H9 (cell line): ENCODE measurements around the gene ADCY5. TPM values are rescaled to one million over a fixed set of nuclear protein-coding genes. Genes with fewer than 3 reads are reported as not detected.

Experiments
- DNase-seq: peaks from one replicate; pipeline ENCODE4 v3.0.0-alpha.2; 2017
- H2AFZ ChIP-seq: one replicate; pipeline ENCODE4 v1.6.1; 2013; ENCODE audit warnings: mild to moderate bottlenecking, low read length, control low read depth, moderate library complexity
- H2AK5ac ChIP-seq: 2 replicates; pipeline ENCODE4 v1.6.1; 2013; ENCODE audit warnings: low read length, control low read depth, mixed read lengths; ENCODE audit not compliant: insufficient read length
- H2BK120ac ChIP-seq: one replicate; pipeline ENCODE4 v1.6.1; 2013; ENCODE audit warnings: low read depth, mild to moderate bottlenecking, low read length, control low read depth, inconsistent platforms; ENCODE audit not compliant: poor library complexity, severe bottlenecking
- H2BK12ac ChIP-seq: 2 replicates; pipeline ENCODE4 v1.6.1; 2013; ENCODE audit warnings: low read length, control low read depth, mixed read lengths, low read depth; ENCODE audit not compliant: insufficient read length
- H2BK15ac ChIP-seq: 2 replicates; pipeline ENCODE4 v1.6.1; 2013; ENCODE audit warnings: low read depth, low read length, control low read depth
- H2BK20ac ChIP-seq: one replicate; pipeline ENCODE4 v1.6.1; 2013; ENCODE audit warnings: low read depth, mild to moderate bottlenecking, low read length, control low read depth, inconsistent platforms; ENCODE audit not compliant: poor library complexity, severe bottlenecking
- H2BK5ac ChIP-seq: 2 replicates; pipeline ENCODE4 v1.6.1; 2013; ENCODE audit warnings: low read length, control low read depth, mixed read lengths; ENCODE audit not compliant: insufficient read length
- H3K14ac ChIP-seq: 2 replicates; pipeline ENCODE4 v1.6.1; 2013; ENCODE audit warnings: low read length, control low read depth; ENCODE audit not compliant: insufficient read depth
- H3K18ac ChIP-seq: 2 replicates; pipeline ENCODE4 v1.6.1; 2013; ENCODE audit warnings: low read depth, mild to moderate bottlenecking, mixed read lengths, low read length, control low read depth; ENCODE audit not compliant: insufficient read length
- H3K23ac ChIP-seq: 2 replicates; pipeline ENCODE4 v1.6.1; 2013; ENCODE audit warnings: low read length, control low read depth, mixed read lengths, low read depth; ENCODE audit not compliant: insufficient read length
- H3K23me2 ChIP-seq: 2 replicates; pipeline ENCODE4 v1.6.1; 2013; ENCODE audit warnings: low read depth, mild to moderate bottlenecking, mixed read lengths, low read length, control low read depth; ENCODE audit not compliant: insufficient read length, poor library complexity, severe bottlenecking
- H3K27ac ChIP-seq: 2 replicates; pipeline ENCODE4 v1.5.1; 2013; ENCODE audit warnings: low read length, control low read depth, mixed read lengths, low read depth; ENCODE audit not compliant: insufficient read length
- H3K27me3 ChIP-seq: 2 replicates; pipeline ENCODE4 v1.6.1; 2013; ENCODE audit warnings: low read length, control low read depth, inconsistent platforms; ENCODE audit not compliant: insufficient read depth
- H3K4ac ChIP-seq: 2 replicates; pipeline ENCODE4 v1.6.1; 2013; ENCODE audit warnings: low read depth, mild to moderate bottlenecking, control low read depth, inconsistent platforms, low read length, moderate library complexity
- H3K4me1 ChIP-seq: 2 replicates; pipeline ENCODE4 v1.6.1; 2013; ENCODE audit warnings: low read length, control low read depth, inconsistent platforms; ENCODE audit not compliant: insufficient read depth
- H3K4me2 ChIP-seq: 2 replicates; pipeline ENCODE4 v1.6.1; 2013; ENCODE audit warnings: low read length, control low read depth, mixed read lengths; ENCODE audit not compliant: insufficient read length, insufficient read depth
- H3K56ac ChIP-seq: 2 replicates; pipeline ENCODE4 v1.6.1; 2013; ENCODE audit warnings: low read depth, mild to moderate bottlenecking, mixed read lengths, low read length, control low read depth; ENCODE audit not compliant: insufficient read length
- H3K79me1 ChIP-seq: 2 replicates; pipeline ENCODE4 v1.6.1; 2013; ENCODE audit warnings: low read depth, mild to moderate bottlenecking, moderate library complexity, low read length, control low read depth, inconsistent platforms; ENCODE audit not compliant: insufficient read depth, poor library complexity, severe bottlenecking
- H3K79me2 ChIP-seq: 2 replicates; pipeline ENCODE4 v1.6.1; 2013; ENCODE audit warnings: low read length, control low read depth, inconsistent platforms; ENCODE audit not compliant: insufficient read depth
- H3K9ac ChIP-seq: 2 replicates; pipeline ENCODE4 v1.6.1; 2013; ENCODE audit warnings: low read length, control low read depth, mixed read lengths; ENCODE audit not compliant: insufficient read length; ENCODE audit errors: extremely low read depth
- H3K9me3 ChIP-seq: one replicate; pipeline ENCODE4 v1.6.1; 2013; ENCODE audit warnings: low read depth, low read length, inconsistent platforms; ENCODE audit not compliant: control insufficient read depth
- H3T11ph ChIP-seq: one replicate; pipeline ENCODE4 v1.6.1; 2013; ENCODE audit warnings: mild to moderate bottlenecking, low read length, control low read depth, inconsistent platforms
- H4K20me1 ChIP-seq: one replicate; pipeline ENCODE4 v1.6.1; 2013; ENCODE audit not compliant: control insufficient read depth, insufficient read length, insufficient read depth
- H4K5ac ChIP-seq: 2 replicates; pipeline ENCODE4 v1.6.1; 2013; ENCODE audit warnings: low read depth, mild to moderate bottlenecking, mixed read lengths, low read length, control low read depth; ENCODE audit not compliant: insufficient read length
- H4K8ac ChIP-seq: replicated peaks from 2 replicates; pipeline ENCODE4 v1.6.1; 2013; ENCODE audit warnings: low read length, control low read depth, mixed read lengths, low read depth; ENCODE audit not compliant: insufficient read length
- H4K91ac ChIP-seq: 2 replicates; pipeline ENCODE4 v1.6.1; 2013; ENCODE audit warnings: low read depth, mild to moderate bottlenecking, moderate library complexity, mixed read lengths, low read length, control low read depth; ENCODE audit not compliant: insufficient read length
- H3K27ac Mint-ChIP-seq, 3 experiments: 2 replicates in 2 of 3; 3 replicates in 1 of 3; pipeline ENCODE4 v1.8.0; 2020 to 2021; ENCODE audit warnings: mixed read lengths in 3 of 3, mild to moderate bottlenecking in 1 of 3, moderate library complexity in 1 of 3
- H3K27me3 Mint-ChIP-seq: 2 replicates; pipeline ENCODE4 v1.8.0; 2021; ENCODE audit warnings: low read depth, mild to moderate bottlenecking, moderate library complexity, mixed read lengths
- H3K36me3 Mint-ChIP-seq, 3 experiments: 2 replicates in 2 of 3; 3 replicates in 1 of 3; pipeline ENCODE4 v1.8.0; 2020 to 2021; ENCODE audit warnings: low read depth in 3 of 3, mixed read lengths in 3 of 3; ENCODE audit not compliant: insufficient read depth in 1 of 3
- H3K4me1 Mint-ChIP-seq, 2 experiments: 2 replicates each; pipeline ENCODE4 v1.8.0; 2020; ENCODE audit warnings: mixed read lengths in 2 of 2
- H3K4me3 Mint-ChIP-seq, 2 experiments: 2 replicates in 1 of 2; 3 replicates in 1 of 2; pipeline ENCODE4 v1.8.0; 2020 to 2021; ENCODE audit warnings: mild to moderate bottlenecking in 2 of 2, mixed read lengths in 2 of 2, moderate library complexity in 1 of 2
- H3K9me3 Mint-ChIP-seq, 2 experiments: 2 replicates in 1 of 2; 3 replicates in 1 of 2; pipeline ENCODE4 v1.8.0; 2020; ENCODE audit warnings: mild to moderate bottlenecking in 2 of 2, mixed read lengths in 2 of 2, moderate library complexity in 1 of 2
- WGBS: extraction: QIAGEN DNeasy Blood & Tissue Kit; methylation state at CpG from one replicate; pipeline ENCODE4 v1.1.7; 2013; ENCODE audit warnings: missing lambda C conversion rate, low lambda C conversion rate, mixed read lengths; ENCODE audit not compliant: insufficient read length; ENCODE audit errors: extremely low coverage; 5-methylcytosine and 5-hydroxymethylcytosine counted together
- total RNA-seq: library from RNA; stranded (reverse); gene quantifications from 2 replicates; pipeline ENCODE4 v1.2.1, GENCODE V29; 2021
- TF ChIP-seq, protein P1 (sequence below): fragments of 200-600 bp; sonication (generic); conservative IDR thresholded peaks from 3 replicates; pipeline ENCODE4 v1.8.0; 2021; ENCODE audit warnings: antibody characterized with exemption, mild to moderate bottlenecking

Gene ADCY5
- total RNA-seq, 1 experiment from 2014 or later = 5.0 TPM

DNA sequence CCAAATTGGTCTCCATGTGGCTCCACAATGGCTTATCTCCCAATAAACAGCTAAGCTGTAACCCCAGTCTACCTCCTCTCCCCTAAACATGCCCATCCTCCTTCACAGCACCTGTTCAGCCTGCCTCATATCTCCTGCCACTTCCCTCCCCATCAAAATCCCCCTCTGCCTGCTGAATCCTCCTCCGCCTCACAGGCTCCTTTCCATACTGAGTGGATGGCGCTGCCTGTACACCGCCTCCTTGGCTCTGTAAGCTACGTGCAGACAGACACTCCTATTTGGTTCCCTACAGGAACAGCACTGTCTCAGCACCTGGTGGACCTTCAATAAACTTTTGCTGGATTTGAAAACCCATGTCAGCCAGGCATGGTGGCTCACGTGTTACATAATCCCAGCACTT lies 53.7 kb downstream of the ADCY5 start:
- Histone ChIP-seq H3K79me1 (no peaks in the 10 kb centered on the region), H2BK12ac (no peak overlapping the region), H2BK15ac (no peak overlapping the region), H3K23me2 (no peaks in the 10 kb centered on the region), H3T11ph (no peak overlapping the region), H4K20me1 (no peaks in the 10 kb centered on the region), H4K5ac (no peak overlapping the region), H3K79me2 (no peaks in the 10 kb centered on the region), H2AFZ (no peak overlapping the region), H4K91ac (no peak overlapping the region), H2AK5ac (no peak overlapping the region), H3K27me3 (no peaks in the 10 kb centered on the region), H2BK20ac (no peak overlapping the region), H3K4ac (no peak overlapping the region), H3K23ac (no peak overlapping the region), H3K9ac (no peak overlapping the region), H4K8ac (no peak overlapping the region), H3K4me2 (no peak overlapping the region), H2BK120ac (no peak overlapping the region), H3K27ac (no peak overlapping the region), H3K18ac (no peak overlapping the region), H3K9me3 (no peaks in the 10 kb centered on the region), H3K56ac (no peak overlapping the region), H3K4me1 (no peaks in the 10 kb centered on the region), H3K14ac (no peak overlapping the region), H2BK5ac (no peak overlapping the region)
- DNase-seq = no peak
- Mint-ChIP-seq H3K27ac (peak overlapping the region in 1 of 3 experiments; percentile 57; a peak in 1 of 7 replicates), H3K4me1 (peaks cover 10 to 16% of the 10 kb centered on the region in 2 experiments), H3K4me3 (no peak overlapping the region), H3K9me3 (no peaks in the 10 kb centered on the region), H3K36me3 (no peaks in the 10 kb centered on the region), H3K27me3 (peaks cover 11% of the 10 kb centered on the region)
- TF ChIP-seq, protein P1, sequence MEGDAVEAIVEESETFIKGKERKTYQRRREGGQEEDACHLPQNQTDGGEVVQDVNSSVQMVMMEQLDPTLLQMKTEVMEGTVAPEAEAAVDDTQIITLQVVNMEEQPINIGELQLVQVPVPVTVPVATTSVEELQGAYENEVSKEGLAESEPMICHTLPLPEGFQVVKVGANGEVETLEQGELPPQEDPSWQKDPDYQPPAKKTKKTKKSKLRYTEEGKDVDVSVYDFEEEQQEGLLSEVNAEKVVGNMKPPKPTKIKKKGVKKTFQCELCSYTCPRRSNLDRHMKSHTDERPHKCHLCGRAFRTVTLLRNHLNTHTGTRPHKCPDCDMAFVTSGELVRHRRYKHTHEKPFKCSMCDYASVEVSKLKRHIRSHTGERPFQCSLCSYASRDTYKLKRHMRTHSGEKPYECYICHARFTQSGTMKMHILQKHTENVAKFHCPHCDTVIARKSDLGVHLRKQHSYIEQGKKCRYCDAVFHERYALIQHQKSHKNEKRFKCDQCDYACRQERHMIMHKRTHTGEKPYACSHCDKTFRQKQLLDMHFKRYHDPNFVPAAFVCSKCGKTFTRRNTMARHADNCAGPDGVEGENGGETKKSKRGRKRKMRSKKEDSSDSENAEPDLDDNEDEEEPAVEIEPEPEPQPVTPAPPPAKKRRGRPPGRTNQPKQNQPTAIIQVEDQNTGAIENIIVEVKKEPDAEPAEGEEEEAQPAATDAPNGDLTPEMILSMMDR = no peak
- no CpG with 5 or more reads among the region's 5 CpGs for WGBS
